Activated naive CD4-positive, alpha-beta T cell treated with Interleukin-2 at 50 U/mL for 16 hours (primary cell): Measurements from ENCODE around the gene REELD1.

Experiments
- DNase-seq: peaks from one replicate; pipeline ENCODE4 v3.0.0-alpha.2; 2020

The REELD1 gene

DNA sequence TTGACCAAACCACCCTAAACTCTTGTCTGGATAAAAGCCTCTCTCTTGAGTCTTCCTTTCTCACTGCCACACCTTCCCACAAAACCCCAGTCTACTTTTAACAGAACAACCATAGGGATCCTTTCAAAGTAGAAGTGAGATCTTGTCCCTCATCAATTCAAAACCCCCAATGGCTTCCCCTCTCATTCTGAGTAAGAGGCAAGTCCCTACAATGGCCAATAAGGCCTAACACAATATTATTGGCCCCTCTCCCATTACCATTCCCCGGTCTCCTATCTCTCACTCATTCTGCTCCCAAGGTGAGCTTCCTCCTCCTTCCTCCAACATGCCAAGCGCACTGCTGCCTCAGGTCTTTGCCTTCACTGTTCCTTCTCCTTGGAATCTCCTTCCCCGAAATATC lies 57.1 kb downstream of the REELD1 start:
- DNase-seq = no peak

DNA sequence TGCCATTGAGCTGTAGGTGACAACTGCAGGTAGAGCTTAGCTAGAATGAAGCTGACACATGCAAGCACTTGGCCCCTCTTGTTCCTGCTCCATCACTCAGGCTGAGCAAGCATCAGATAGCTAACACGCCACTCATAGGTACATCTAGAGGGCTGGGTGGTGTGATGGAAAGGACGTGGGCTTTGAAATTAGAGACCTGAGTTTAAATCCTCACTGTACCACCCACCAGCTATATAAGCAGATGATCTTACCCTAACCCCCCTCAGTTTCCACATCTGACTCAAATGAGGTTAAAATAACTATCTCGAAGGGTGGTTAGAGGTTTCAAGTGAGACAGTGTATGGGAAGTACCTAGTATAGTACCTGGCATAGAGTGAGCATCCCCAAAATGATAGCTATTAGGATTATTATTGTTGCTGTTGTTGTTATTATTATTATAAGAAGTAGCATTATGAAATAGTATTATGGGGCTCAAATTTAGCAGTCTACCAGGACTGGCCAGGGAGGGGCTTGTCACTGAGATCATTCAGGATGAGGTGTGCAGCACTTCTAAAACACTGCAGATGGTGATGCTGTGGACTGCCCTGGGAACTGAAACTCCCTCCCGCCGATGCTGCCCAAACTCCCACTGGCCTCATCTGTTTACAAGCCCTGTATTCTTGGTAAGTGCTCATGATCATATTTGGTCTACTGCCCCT lies 59.0 kb downstream of the REELD1 start:
- DNase-seq = no peak

DNA sequence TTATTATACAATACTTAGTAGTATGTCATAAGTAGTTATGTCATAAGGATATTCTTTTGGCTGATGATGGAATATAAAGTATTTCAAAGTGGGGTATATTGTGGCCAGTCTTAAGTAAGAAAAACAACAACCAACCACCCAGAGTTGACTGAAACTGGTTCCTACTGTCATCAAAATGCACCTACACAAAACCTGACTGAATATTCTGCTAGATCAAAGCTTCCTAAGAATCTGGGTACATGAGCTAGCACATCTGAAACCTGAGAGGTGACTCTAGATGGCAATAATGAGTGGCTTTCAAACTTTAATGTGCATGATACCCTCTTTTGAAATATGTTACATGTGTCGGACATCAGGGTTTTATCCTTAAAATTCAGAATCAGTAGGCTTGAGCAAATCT lies 60.4 kb downstream of the REELD1 start:
- DNase-seq = no peak

DNA sequence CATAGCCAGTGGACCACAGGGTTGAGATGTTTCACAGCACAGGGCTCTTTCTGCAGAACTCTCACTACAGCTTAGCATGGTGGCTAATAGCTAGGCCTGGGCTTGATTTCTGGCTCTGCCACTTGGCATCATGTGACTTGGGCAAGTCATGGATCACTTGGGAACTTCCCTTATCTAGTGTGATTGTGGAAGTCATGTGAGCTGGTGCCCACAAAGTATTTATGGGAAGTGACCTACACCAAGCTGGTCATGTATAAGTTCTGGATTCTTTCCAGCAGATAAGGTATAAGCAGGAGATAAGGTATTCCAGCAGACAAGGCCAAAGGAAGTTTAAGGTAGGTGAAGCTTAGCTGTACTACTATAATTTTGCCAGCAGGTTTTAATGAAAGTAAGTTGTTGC lies 61.0 kb downstream of the REELD1 start:
- DNase-seq = no peak

DNA sequence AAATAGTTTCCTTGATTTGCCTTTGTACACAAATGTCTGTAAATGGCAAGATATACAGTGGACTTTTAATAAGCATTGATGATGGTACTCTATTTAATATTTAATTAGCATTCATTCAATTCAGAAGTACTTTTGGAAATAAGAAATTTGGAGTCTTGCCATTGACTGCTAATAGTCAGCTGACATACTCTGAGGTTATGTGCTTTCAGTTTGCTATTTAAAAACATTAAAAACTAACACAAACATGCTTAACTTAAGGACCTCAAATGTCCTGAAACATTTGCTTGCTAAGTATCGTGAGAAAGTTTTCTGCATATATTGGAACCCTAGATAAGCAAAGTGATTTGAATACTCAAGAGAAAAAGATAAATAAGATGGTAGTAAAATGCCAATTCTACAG lies 64.6 kb downstream of the REELD1 start:
- DNase-seq = no peak
